GM12878 (cell line): ENCODE results near the gene DEXI.

Source experiments
- CEBPB ChIP-seq, 2 experiments: fragments of 150-350 bp in 1 of 2; IDR thresholded peaks; 2 replicates each; pipeline ENCODE4 v1.6.1; 2012 to 2014; ENCODE audit warnings: low read depth in 2 of 2, low read length in 2 of 2, borderline replicate concordance in 1 of 2, inconsistent platforms in 1 of 2
- CTCF ChIP-seq, 3 experiments: IDR thresholded peaks in 2 of 3; conservative IDR thresholded peaks in 1 of 3; 2 replicates each; pipeline ENCODE4 v1.5.1; 2011; ENCODE audit warnings: low read depth in 3 of 3, low read length in 3 of 3, mild to moderate bottlenecking in 3 of 3, control low read depth in 2 of 3, moderate library complexity in 2 of 3, inconsistent platforms in 1 of 3, mixed read lengths in 1 of 3; ENCODE audit not compliant: control insufficient read depth in 2 of 3, insufficient read depth in 1 of 3; ENCODE audit errors: extremely low read depth in 1 of 3
- E2F4 ChIP-seq: IDR thresholded peaks from 2 replicates; pipeline ENCODE4 v1.6.1; 2012; ENCODE audit warnings: low read depth, low read length, improper control_type of control experiment
- EED ChIP-seq: sonication (generic); IDR thresholded peaks from 2 replicates; pipeline ENCODE4 v1.6.1; 2016; ENCODE audit warnings: antibody characterized with exemption, low read depth
- FOXM1 ChIP-seq: IDR thresholded peaks from 2 replicates; pipeline ENCODE4 v1.6.1; 2012; ENCODE audit warnings: low read depth, mild to moderate bottlenecking, inconsistent platforms, low read length, moderate library complexity
- POLR2A ChIP-seq: IDR thresholded peaks from 2 replicates; pipeline ENCODE4 v1.6.1; 2011; ENCODE audit warnings: low read depth, mild to moderate bottlenecking, low read length
- REST ChIP-seq: IDR thresholded peaks from 2 replicates; pipeline ENCODE4 v1.6.1; 2012; ENCODE audit warnings: mild to moderate bottlenecking, low read depth, low read length
- SIN3A ChIP-seq: IDR thresholded peaks from 2 replicates; pipeline ENCODE4 v1.6.1; 2012; ENCODE audit warnings: low read depth, low read length, improper control_type of control experiment
- SMC3 ChIP-seq: IDR thresholded peaks from 2 replicates; pipeline ENCODE4 v1.6.1; 2011; ENCODE audit warnings: low read length, improper control_type of control experiment, borderline replicate concordance
- USF2 ChIP-seq: IDR thresholded peaks from 2 replicates; pipeline ENCODE4 v1.6.1; 2011; ENCODE audit warnings: low read depth, low read length, improper control_type of control experiment, borderline replicate concordance
- YY1 ChIP-seq: IDR thresholded peaks from 2 replicates; pipeline ENCODE4 v1.6.1; 2011; ENCODE audit warnings: low read depth, mild to moderate bottlenecking, low read length
- ZNF384 ChIP-seq: IDR thresholded peaks from 2 replicates; pipeline ENCODE4 v1.6.1; 2012; ENCODE audit warnings: low read depth, mild to moderate bottlenecking, low read length, improper control_type of control experiment, borderline replicate concordance
- ZZZ3 ChIP-seq: IDR thresholded peaks from 2 replicates; pipeline ENCODE4 v1.6.1; 2011; ENCODE audit warnings: low read depth; ENCODE audit not compliant: control insufficient read depth, insufficient read length

- TF ChIP-seq E2F4, result no peak
- TF ChIP-seq USF2, result no peak
- no peak for TF ChIP-seq YY1
- no peak for TF ChIP-seq CEBPB (IDR thresholded peaks at IDR 0.05; ENCODE audit: borderline replicate concordance in 1 of 2, low read depth in 2 of 2, low read length in 2 of 2)
- no peak for TF ChIP-seq FOXM1
- no peak for TF ChIP-seq CTCF (IDR thresholded peaks at IDR 0.05 in 2 of 3, conservative IDR thresholded peaks at IDR 0.05 in 1 of 3; ENCODE audit: control insufficient read depth in 2 of 3, extremely low read depth in 1 of 3, insufficient read depth in 1 of 3, low read depth in 3 of 3, low read length in 3 of 3)
- TF ChIP-seq ZZZ3, result no peak
- 0 out of 2 replicates have a peak, but pooled peaks have one; percentile 23 for TF ChIP-seq EED
- TF ChIP-seq ZNF384, result no peak
- no peak for TF ChIP-seq POLR2A
- no peak for TF ChIP-seq REST
- TF ChIP-seq SMC3, result no peak
- no peak for TF ChIP-seq SIN3A
Observed at GRCh38 chr16:10889855-10890254, 52.4 kb downstream of the DEXI start.
